GM21717 (cell line): ENCODE data around the gene RHOT2.
"Not testable (repeated sequence)": the region's sequence is repeated elsewhere in the genome, so short reads cannot be mapped to it uniquely, and the experiment has no call there.

ENCODE experiments used
- ATAC-seq: cut with Tn5 transposase; IDR thresholded peaks from one replicate; pipeline ENCODE4 v1.9.1; 2021; ENCODE audit warnings: mild to moderate bottlenecking, moderate library complexity; ENCODE audit not compliant: unreplicated experiment

RHOT2 gene

GRCh38 chr16:680967-681745 lies 13.2 kb downstream of the RHOT2 start:
- ATAC-seq: no peak

GRCh38 chr16:681746-682427 lies 14.0 kb downstream of the RHOT2 start:
- ATAC-seq: no peak

- ATAC-seq: no peak
These were observed 14.8 kb downstream of the RHOT2 start for GRCh38 chr16:682493-683395.

GRCh38 chr16:683396-684070 lies 15.6 kb downstream of the RHOT2 start:
- ATAC-seq: no peak

GRCh38 chr16:684071-684794 lies 16.3 kb downstream of the RHOT2 start, which contains the start of gene JMJD8:
Gene JMJD8 (minus strand): TSS chr16:684334. CDS start chr16:684319, 15 bp downstream.
- ATAC-seq: peak; percentile 39

GRCh38 chr16:684961-685696 lies 17.2 kb downstream of the RHOT2 start:
- ATAC-seq: no peak

GRCh38 chr16:685967-686366 lies 18.0 kb downstream of the RHOT2 start:
- no peak for ATAC-seq

GRCh38 chr16:686459-687260 lies 18.7 kb downstream of the RHOT2 start:
- no peak for ATAC-seq

GRCh38 chr16:687499-687898 lies 19.6 kb downstream of the RHOT2 start:
- ATAC-seq: no peak

- ATAC-seq: no peak
These were observed 21.4 kb downstream of the RHOT2 start for GRCh38 chr16:689175-689897.

GRCh38 chr16:691242-691641 lies 23.3 kb downstream of the RHOT2 start:
- not testable (repeated sequence) for ATAC-seq

GRCh38 chr16:692356-693108 lies 24.6 kb downstream of the RHOT2 start:
- no peak for ATAC-seq

GRCh38 chr16:693364-693763 lies 25.4 kb downstream of the RHOT2 start:
- ATAC-seq: no peak

- ATAC-seq: no peak
These were observed 25.8 kb downstream of the RHOT2 start for GRCh38 chr16:693766-694165.

- ATAC-seq: no peak
These were observed 26.4 kb downstream of the RHOT2 start for GRCh38 chr16:694187-694862.

GRCh38 chr16:694863-695354 lies 27.0 kb downstream of the RHOT2 start:
- no peak for ATAC-seq
